ENCODE data around the gene FARSB.

The FARSB gene

DNA sequence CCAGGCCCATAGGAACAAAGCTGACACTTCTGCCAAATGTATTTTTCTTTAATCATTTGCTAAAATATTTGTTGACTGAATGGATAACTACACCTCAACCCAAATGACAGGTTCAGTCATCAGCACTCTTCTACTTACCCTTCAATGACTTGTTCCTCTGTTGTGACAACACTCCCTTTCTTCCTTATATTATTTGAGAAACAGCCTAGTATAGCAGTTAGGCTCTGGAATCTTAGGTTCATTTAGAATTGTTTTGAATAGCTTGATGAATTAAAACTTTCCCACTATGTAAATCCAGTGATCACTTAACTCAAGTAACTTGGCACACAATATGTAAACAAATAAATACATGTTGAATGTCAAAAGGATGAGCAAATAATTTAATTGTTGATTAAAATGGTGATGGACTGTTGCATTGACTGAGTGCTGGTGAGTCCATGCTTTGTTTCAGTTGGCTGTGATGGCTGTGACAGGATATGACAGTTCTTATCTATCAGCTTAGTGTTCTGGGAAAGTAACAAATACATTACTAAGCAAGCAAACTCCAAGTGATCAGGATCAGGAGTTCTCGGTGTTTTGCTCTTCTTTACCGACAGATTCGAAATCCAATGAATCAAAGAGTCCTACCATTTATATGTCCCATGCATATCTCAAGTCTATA, 12.7 kb upstream of the FARSB start:
- in situ Hi-C loops (cut with HindIII; ENCODE audit: low sequenced_read_pairs): no loop called here

DNA sequence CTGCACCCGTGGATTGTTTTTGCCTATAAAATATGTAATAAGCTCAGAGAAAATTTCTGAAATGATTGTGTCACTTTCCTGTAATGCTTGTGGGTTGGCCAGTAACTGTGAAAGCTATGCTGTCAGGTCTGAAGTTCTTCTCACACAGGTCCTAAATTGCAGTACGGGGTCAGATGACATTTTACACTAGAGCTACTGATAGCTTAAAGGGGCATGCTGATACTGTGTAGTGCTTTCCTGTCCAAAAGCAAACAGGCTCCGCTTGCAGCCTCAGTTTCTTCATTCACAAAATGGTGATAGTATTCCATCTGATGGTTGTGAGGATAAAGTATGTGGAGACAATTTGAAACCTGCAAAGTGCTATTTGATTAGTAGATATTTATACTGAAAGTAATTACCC, 7.6 kb upstream of the FARSB start:
- in situ Hi-C loops (cut with HindIII; ENCODE audit: low sequenced_read_pairs): no loop called here

- in situ Hi-C loops (cut with HindIII; ENCODE audit: low sequenced_read_pairs): no loop called here
Measured at GRCh38 chr2:222656526-222657446, 894 bp upstream of the FARSB start.

- in situ Hi-C loops (cut with HindIII; ENCODE audit: low sequenced_read_pairs): no loop called here
Measured at GRCh38 chr2:222653280-222653679, 2.6 kb downstream of the FARSB start.

- in situ Hi-C loops (cut with HindIII; ENCODE audit: low sequenced_read_pairs): no loop called here
Measured at GRCh38 chr2:222652491-222653255, 3.2 kb downstream of the FARSB start.

DNA sequence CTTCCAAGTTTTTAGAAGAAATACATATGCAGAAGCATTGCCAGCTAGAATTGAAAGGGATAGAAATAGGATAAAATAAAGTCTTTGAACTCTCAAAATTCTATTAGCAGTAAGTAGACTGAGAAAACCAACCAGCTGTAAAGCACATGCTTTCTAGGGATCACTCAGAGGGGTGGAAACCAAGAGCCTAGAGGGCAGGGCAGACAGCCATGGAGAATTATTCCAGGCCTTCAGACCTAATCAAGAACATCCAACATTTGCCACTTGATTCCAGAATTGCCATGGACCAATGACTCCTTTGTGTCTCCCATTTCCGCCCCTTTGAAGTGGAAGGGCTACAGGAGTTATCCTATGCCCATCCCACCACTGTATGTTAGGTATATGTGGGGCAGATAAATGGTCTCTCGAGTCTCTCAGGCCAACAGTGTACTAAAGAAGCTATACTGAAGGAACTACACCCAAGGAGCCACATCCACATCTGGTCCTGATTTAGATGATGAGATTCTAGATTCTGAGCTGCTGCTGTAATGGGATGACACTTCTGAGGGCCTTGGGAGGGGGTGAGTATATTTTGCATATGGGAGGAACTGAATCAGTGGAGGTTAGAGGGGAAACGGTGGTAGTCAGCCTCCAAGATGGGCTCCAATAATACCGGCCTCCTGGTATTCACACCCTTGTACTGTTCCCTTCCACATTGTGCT, 4.0 kb downstream of the FARSB start:
- in situ Hi-C loops (cut with HindIII; ENCODE audit: low sequenced_read_pairs): no loop called here

DNA sequence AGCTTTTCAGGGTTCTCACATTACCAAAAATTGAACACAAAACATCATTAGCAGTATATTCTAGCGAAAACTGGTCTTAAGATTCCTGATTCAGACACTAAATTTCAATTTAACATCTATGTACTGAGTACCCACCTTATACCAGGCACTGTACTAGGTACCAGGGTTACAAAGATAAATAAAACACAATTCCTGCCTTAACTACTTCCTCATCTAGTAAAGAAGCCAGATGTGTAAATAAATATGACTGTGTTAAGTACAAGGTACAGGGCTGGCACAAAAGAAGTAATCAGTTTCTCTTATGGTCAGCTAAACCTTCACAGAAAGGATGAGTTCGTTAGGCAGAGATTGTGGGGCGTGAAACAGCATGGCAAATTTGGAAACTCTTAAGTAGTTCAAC, 6.1 kb downstream of the FARSB start:
- in situ Hi-C loops (cut with HindIII; ENCODE audit: low sequenced_read_pairs): no loop called here

GRCh38 chr2:222646008-222646407, 9.9 kb downstream of the FARSB start:
- in situ Hi-C loops (cut with HindIII; ENCODE audit: low sequenced_read_pairs): no loop called here

DNA sequence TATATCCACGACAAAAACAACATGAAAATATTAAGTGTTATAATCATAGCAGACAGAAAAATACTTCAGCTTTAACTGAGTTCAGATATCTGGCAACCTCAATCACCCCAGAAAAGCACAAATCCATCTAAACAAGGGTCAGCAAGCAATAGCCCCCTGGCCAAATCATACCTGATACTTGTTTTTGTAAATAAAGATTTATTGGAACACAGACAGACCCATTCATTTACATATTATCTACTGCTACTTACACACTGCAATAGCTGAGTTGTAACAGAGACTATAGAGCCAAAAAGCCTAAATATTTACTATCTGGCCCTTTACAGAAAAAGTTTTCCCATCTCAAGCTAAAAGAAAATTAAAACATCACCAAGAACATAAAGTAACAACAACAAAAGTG, 12.8 kb downstream of the FARSB start:
- in situ Hi-C loops (cut with HindIII; ENCODE audit: low sequenced_read_pairs): no loop called here

GRCh38 chr2:222641336-222641735, 14.6 kb downstream of the FARSB start:
- in situ Hi-C loops (cut with HindIII; ENCODE audit: low sequenced_read_pairs): no loop called here

- in situ Hi-C loops (cut with HindIII; ENCODE audit: low sequenced_read_pairs): no loop called here
Measured at GRCh38 chr2:222637067-222637466, 18.8 kb downstream of the FARSB start.

DNA sequence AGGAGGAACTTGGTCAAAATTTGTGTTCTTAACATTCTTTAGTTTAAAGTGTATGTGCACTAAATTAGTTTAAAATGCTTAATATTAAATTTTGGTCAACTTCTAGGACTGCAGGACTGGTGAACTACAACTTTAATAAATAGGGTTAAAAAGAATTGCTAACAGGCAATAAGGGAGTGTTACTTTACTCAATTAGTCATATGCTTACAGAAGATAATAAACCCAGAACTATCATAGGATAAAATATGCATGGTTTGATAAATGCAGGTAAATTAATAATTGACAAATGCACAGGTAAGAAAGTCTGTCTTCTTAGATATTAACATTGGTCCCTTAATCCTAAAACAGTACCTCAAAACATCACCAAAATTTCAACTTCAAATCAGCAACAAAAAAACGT, 20.6 kb downstream of the FARSB start:
- in situ Hi-C loops (cut with HindIII; ENCODE audit: low sequenced_read_pairs): no loop called here

GRCh38 chr2:222627764-222628163, 28.1 kb downstream of the FARSB start:
- in situ Hi-C loops (cut with HindIII; ENCODE audit: low sequenced_read_pairs): loop anchor here (10.0 kb wide), 1 partner anchor 57 kb away; no protein-coding TSS in a partner anchor

GRCh38 chr2:222623756-222624309, 32.1 kb downstream of the FARSB start:
- in situ Hi-C loops (cut with HindIII; ENCODE audit: low sequenced_read_pairs): loop anchor here (10.0 kb wide), 1 partner anchor 61 kb away; no protein-coding TSS in a partner anchor

- in situ Hi-C loops (cut with HindIII; ENCODE audit: low sequenced_read_pairs): loop anchor here (10.0 kb wide), 1 partner anchor 62 kb away; no protein-coding TSS in a partner anchor
Measured at GRCh38 chr2:222622910-222623309, 33.0 kb downstream of the FARSB start.

DNA sequence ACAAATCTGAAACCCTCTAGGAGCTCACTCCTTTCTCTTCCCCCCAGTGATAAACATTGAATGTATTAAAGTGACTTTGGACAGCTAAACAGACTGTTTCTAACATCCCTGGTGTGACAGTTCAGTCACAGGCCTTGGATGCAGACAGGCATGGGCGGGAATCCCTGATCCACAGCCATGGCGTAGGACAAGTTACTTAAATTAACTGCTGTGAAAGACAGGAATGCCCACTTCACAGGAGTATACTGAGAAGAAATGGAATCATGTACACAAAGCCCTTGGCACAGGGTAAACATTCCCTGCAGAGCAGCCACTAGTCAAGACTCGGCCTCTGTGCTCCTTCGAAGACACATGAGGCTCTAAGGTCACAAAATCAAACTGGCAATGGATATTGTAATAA, 34.0 kb downstream of the FARSB start:
- in situ Hi-C loops (cut with HindIII; ENCODE audit: low sequenced_read_pairs): loop anchor here (10.0 kb wide), 1 partner anchor 63 kb away; no protein-coding TSS in a partner anchor

DNA sequence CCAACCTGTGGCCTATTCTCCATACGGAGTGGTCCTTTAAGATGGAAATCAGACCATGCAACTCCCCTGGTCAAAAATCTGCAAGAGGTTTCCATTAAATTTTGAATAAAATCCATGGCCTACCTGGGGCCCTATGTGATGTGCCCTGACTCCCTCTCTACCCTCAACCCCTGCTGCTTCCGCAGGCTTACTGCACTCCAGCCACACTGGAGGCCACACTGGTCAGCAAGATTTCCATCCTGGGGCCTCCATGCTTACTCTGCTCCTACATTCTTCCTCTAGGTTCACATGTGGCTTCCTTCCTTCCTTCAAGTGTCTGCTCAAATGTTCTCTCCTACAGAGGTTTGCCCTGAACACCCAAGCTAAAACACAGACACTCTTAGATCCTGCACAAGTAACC, 40.6 kb downstream of the FARSB start:
- in situ Hi-C loops (cut with HindIII; ENCODE audit: low sequenced_read_pairs): no loop called here

DNA sequence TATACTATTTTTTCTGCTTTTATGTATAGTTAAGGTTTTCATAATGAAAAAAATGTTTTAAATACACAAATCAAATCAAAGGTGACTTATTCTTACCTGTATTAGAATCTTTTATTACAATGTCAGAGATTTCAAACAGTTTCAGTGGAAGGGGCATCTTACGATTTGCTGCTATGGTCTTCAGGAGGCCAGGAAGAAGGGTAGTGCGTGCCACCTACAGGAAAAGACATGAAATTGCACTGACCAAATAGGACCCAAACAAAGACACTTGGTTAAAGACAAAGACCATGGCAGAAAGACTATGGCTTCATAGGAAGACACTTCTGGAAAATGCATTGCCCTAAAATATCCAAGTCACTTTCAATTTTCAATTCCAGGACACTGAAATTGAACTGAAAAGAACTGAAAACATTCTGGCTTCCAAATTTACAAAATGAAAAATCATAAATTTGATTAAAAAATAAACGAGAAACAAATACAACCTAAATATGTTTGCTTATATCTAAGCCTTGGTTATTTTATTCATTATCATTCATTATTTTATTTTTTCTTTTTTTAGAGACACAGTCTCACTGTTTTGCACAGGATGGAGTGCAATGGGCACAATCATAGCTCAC, 42.1 kb downstream of the FARSB start:
- in situ Hi-C loops (cut with HindIII; ENCODE audit: low sequenced_read_pairs): no loop called here

DNA sequence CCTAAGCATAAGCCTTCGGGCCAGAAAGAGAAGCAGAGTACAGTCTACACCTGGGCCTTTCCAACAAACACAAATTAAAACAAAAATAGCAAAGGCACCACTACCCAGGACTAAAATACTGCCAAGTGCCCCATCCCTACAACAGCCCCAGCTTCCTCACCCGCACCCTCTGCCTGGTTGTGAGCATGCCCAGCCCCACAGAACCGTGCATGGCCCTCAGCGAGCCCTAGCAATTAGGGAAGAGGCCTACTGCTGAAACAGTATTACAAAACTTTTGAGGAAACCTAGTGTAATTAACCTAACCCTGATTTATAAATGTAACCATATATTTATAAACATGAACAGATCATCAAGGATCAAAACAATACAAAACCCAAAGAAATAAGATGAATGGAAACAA, 44.2 kb downstream of the FARSB start:
- in situ Hi-C loops (cut with HindIII; ENCODE audit: low sequenced_read_pairs): no loop called here

DNA sequence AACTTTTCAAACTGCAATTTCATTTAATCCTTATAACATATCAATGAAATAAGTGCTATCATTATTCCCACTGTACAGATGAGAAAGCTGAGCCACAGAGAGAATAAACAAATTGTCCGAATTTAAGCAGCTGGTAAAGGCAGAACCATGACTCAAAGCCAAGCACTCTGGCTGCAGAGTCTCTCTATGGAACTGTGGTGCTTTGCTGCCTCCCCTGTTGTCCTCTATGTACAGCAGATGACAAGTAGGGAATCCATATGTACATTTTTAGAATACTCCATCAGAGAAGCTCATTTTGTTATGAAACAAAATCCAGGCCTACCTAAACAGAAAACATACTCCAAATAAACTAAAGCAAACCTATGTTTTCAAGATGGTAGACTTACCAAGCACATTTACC, 45.1 kb downstream of the FARSB start:
- in situ Hi-C loops (cut with HindIII; ENCODE audit: low sequenced_read_pairs): no loop called here
